NCI-H1092 treated with DMSO at 0.1 percent for 48 hours (cell line): ENCODE results near the gene NPY4R2.
"Not testable (repeated sequence)": the region's sequence is repeated elsewhere in the genome, so short reads cannot be mapped to it uniquely, and the experiment has no call there.

Source experiments
- DNase-seq: peaks from one replicate; lab custom pipeline; 2025; lab: John Stamatoyannopoulos, UW

The NPY4R2 gene

DNA sequence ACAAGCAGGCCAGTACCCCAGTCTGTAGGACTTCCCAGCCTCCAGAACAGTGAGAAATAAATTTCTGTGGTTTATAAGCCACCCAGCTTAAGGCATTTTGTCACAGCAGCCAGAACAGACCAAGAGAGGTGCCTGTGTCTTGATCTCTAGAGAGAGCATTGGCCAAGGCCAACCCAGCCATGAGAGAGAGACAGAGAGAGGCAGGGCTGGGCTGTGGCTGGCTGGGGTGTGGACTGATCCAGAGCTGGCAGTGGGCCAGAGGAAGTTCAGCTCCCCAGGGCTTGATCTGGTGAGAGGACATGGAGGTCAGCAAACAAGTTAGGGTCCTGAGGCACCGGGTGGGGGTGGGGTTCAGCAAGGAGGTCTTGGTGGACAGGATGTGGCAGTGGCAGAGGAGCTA lies 14.4 kb downstream of the NPY4R2 start:
- DNase-seq, result not testable (repeated sequence)

DNA sequence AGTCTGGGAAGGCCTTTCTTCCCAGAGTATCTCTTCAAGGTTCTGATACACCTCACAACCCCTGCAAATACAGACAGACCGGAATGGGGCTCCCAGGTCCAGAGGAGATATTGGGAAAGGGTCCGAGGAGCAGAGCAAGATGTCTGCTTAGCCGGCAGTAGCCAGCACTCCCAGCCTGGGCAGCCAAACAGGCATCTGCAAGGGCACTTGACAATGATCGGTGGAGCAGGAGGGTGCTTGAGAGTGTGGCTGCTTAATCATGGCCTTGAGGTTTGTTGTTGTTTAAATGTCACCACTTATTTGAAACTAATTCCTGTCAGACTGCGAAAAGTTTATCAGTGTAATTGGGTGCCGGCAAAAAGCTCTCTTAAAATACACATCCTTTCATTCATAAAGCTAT lies 15.0 kb downstream of the NPY4R2 start:
- DNase-seq, result not testable (repeated sequence)

GRCh38 chr10:47936772-47937228 lies 18.3 kb downstream of the NPY4R2 start:
- DNase-seq, result not testable (repeated sequence)

DNA sequence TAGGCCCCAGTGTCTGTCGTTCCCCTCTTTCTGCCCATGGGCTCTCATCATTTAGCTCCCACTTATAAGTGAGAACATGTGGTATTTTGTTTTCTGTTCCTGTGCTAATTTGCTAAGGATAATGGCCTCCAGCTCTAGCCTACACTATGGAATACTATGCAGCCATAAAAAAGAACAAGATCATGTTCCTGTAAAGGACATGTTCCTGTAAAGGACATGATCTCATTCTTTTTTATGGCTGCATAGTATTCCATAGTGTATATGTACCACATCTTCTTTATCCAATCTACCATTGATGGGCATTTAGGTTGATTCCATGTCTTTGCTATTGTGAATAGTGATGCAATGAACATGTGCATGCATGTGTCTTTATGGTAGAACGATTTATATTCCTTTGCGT lies 19.2 kb downstream of the NPY4R2 start:
- not testable (repeated sequence) for DNase-seq

- not testable (repeated sequence) for DNase-seq
Observed at GRCh38 chr10:47940821-47941220, 22.4 kb downstream of the NPY4R2 start.

DNA sequence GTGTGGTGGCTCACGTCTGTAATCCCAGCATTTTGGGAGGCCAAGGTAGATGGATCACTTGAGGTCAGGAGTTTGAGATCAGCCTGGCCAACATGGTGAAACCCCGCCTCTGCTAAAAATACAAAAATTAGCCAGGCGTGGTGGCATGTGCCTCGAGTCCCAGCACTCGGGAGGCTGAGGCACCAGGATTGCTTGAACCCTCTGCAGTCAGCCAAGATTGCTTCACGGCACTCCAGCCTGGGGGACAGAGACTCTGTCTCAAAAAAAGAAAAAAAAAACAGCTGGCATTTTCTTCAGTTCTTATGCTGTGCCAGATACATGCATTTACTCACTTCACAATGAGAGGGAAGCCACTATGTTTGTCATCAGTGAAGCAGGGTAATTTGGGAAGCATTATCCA lies 22.9 kb downstream of the NPY4R2 start:
- DNase-seq, result not testable (repeated sequence)

- DNase-seq, result not testable (repeated sequence)
Observed at GRCh38 chr10:47942351-47943019, 24.0 kb downstream of the NPY4R2 start.

GRCh38 chr10:47943328-47943727 lies 24.9 kb downstream of the NPY4R2 start:
- not testable (repeated sequence) for DNase-seq

- DNase-seq, result not testable (repeated sequence)
Observed at GRCh38 chr10:47947424-47947823, 29.0 kb downstream of the NPY4R2 start.

- not testable (repeated sequence) for DNase-seq
Observed at GRCh38 chr10:47957158-47957557, 38.7 kb downstream of the NPY4R2 start.

- DNase-seq, result not testable (repeated sequence)
Observed at GRCh38 chr10:47959677-47960076, 41.2 kb downstream of the NPY4R2 start.

- DNase-seq, result not testable (repeated sequence)
Observed at GRCh38 chr10:47960699-47961098, 42.2 kb downstream of the NPY4R2 start.

- not testable (repeated sequence) for DNase-seq
Observed at GRCh38 chr10:47962785-47963184, 44.3 kb downstream of the NPY4R2 start.

DNA sequence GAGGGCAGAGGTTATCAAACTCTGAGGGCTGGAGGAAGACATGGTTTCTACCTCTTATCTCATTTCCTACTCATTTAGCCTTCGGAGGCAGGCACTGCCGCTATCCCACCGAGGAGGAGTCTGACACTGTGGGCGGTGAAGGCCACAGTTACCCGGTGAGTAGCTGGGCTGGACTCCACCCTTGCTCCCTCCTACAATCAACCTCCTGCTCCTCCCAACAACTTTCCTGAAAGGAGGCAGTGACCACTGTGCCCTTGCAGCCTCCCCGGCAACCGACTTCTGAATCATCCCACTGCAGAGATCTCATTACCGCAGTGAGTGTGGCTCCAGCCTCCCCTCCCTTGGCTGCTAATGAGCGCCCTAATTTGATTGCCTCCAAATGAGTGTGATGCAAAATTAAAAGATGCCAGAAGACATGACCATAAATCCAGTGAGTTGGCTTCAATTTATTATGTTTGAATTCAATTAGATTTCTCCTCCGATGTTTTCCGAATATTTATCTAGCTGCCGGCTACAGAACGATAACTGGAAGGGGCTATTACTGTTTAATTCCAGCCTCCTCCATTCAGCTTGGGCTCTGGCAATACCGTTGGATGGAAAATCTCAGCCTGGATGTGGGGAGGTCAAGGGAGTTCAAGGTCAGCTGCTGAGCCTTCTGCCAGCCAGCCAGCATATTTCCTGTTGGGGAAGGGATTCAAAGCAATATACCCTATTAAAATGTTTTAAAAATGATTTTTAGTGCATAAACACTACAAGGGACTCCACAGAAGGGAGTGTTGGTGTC lies 46.0 kb downstream of the NPY4R2 start:
- DNase-seq, result not testable (repeated sequence)

GRCh38 chr10:47968988-47969387 lies 50.5 kb downstream of the NPY4R2 start:
- not testable (repeated sequence) for DNase-seq

DNA sequence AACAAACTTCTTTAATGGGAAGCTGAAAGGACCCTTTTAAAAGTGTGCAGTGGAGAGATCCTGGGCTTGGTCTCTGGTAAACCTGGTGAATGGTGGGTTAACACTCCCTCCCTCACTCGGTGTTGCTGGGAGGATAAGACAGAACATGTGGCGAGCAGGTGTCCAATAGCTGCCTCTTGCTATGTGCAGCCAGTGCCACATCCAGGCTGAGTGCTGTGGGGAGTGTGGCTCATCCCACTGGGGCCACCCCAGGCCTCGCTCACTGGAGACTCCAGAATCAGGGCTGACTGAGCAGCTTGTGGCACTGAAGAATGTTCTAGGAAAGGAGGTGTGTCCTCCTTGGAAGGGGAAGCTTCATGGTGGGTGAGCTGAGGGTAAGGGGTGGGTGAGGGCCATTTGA lies 51.6 kb downstream of the NPY4R2 start:
- not testable (repeated sequence) for DNase-seq

DNA sequence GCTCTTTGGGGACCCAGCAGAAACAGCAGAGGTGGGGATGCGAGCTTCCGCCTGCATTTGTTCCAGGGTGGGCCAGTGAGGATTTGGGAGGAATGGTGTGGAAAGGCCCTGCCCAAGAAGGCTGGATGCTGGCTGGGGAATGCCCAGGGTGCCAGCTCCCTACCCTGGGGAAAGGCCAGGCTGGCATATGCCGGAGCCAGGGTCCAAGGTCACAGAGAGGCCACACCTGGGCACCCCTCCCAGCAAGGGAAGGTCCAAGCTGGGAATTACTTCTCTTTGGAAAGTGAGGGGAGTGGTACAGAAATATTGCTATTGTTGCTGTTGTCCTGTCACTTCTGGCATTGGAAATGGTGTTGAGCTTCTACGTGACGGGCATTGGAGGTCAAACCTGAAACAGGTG lies 53.1 kb downstream of the NPY4R2 start:
- not testable (repeated sequence) for DNase-seq

DNA sequence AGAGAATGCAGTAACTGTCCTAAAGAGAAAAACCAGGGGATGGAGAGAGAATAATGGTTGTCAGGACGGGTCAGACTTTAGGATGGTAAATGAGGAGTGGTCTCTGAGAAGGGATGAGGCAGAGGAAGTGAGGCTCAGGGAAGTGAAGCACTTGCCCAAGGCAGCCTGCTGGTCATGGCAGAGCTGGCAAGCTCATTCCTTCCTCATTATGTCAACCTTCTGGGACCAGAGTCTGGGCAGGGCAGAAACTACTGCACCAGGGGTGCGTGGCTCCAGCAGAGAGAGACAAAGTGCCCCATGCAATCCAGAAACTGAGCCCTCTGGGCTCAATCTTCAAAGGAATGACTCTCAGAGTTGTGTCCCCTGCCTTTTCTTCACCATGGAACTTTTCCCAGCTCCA lies 53.6 kb downstream of the NPY4R2 start:
- not testable (repeated sequence) for DNase-seq
